ENCODE measurements around the gene SHROOM4. TPM values are rescaled to one million over a fixed set of nuclear protein-coding genes. Genes with fewer than 3 reads are reported as not detected.
A peak's percentile ranks its signal among the peaks of the same experiment; 100 is the strongest.

The SHROOM4 gene
- total RNA-seq, 1 experiment from 2014 or later: not detected

- no peak overlapping the region for H3K4me3 Mint-ChIP-seq (ENCODE audit: unreplicated experiment)
- TF ChIP-seq, protein P1, sequence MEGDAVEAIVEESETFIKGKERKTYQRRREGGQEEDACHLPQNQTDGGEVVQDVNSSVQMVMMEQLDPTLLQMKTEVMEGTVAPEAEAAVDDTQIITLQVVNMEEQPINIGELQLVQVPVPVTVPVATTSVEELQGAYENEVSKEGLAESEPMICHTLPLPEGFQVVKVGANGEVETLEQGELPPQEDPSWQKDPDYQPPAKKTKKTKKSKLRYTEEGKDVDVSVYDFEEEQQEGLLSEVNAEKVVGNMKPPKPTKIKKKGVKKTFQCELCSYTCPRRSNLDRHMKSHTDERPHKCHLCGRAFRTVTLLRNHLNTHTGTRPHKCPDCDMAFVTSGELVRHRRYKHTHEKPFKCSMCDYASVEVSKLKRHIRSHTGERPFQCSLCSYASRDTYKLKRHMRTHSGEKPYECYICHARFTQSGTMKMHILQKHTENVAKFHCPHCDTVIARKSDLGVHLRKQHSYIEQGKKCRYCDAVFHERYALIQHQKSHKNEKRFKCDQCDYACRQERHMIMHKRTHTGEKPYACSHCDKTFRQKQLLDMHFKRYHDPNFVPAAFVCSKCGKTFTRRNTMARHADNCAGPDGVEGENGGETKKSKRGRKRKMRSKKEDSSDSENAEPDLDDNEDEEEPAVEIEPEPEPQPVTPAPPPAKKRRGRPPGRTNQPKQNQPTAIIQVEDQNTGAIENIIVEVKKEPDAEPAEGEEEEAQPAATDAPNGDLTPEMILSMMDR (IDR thresholded peaks at IDR 0.05; ENCODE audit: unreplicated experiment): no peak
- peaks cover 9% of the 10 kb centered on the region for H3K27me3 Mint-ChIP-seq (ENCODE audit: insufficient read depth, unreplicated experiment)
- H3K36me3 Mint-ChIP-seq (ENCODE audit: insufficient read depth, unreplicated experiment): no peaks in the 10 kb centered on the region
- H3K9me3 Mint-ChIP-seq (ENCODE audit: unreplicated experiment): no peaks in the 10 kb centered on the region
- no peaks in the 10 kb centered on the region for H3K4me1 Mint-ChIP-seq (ENCODE audit: insufficient read depth, unreplicated experiment)
- BruUV-seq (replicated peaks): no TSS peak
- DNase-seq (ENCODE audit: unreplicated experiment): no peak
- H3K27ac Mint-ChIP-seq (ENCODE audit: low read depth, unreplicated experiment): no peak overlapping the region
- ChIA-PET CTCF (no interaction called here), POLR2A (no interaction called here)
- intact Hi-C loops (cut with micrococcal nuclease): no loop called here
These were observed 5.0 kb upstream of the SHROOM4 start for GRCh38 chrX:50818986-50819385.

DNA sequence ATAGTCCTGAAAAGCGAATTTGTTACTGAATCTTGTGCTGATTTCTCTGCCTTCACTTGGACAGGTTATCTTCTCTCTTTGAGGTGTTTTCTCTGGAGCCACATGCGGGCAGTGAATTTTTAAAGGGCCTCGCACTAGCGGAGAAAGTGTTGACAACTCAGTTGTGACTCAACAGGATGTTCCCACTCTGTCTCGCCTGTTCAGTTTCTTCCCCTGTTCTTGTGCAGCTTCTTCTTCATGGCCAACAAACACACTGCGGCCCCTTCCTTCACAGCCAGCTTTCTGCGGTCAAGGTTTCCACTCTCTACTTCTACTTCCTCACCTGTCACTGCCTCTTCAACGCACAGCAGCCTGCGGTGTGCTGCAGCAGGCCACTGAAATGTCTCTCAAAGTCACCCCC is 1.1 kb upstream of the SHROOM4 start:
- Mint-ChIP-seq H3K36me3 (ENCODE audit: insufficient read depth, unreplicated experiment) (no peaks in the 10 kb centered on the region), H3K9me3 (ENCODE audit: unreplicated experiment) (no peaks in the 10 kb centered on the region), H3K27me3 (ENCODE audit: insufficient read depth, unreplicated experiment) (peaks cover 21% of the 10 kb centered on the region), H3K4me1 (ENCODE audit: insufficient read depth, unreplicated experiment) (no peaks in the 10 kb centered on the region), H3K27ac (ENCODE audit: low read depth, unreplicated experiment) (no peak overlapping the region), H3K4me3 (ENCODE audit: unreplicated experiment) (no peak overlapping the region)
- no peak for DNase-seq (ENCODE audit: unreplicated experiment)
- no TSS peak for BruUV-seq (replicated peaks)
- TF ChIP-seq, protein P1 (IDR thresholded peaks at IDR 0.05; ENCODE audit: unreplicated experiment): no peak
- CTCF ChIA-PET: interaction anchor here (1.1 kb wide), 1 partner anchor 89 kb away, joined by 4 read pairs; no protein-coding TSS in a partner anchor
- POLR2A ChIA-PET: no interaction called here
- intact Hi-C loops (cut with micrococcal nuclease): no loop called here

GRCh38 chrX:50814701-50815100 is 707 bp upstream of the SHROOM4 start:
- ChIA-PET POLR2A (no interaction called here), CTCF (interaction anchor here (1.1 kb wide), 1 partner anchor 89 kb away, joined by 4 read pairs; no protein-coding TSS in a partner anchor)
- H3K4me1 Mint-ChIP-seq (ENCODE audit: insufficient read depth, unreplicated experiment): no peaks in the 10 kb centered on the region
- no peak overlapping the region for H3K27ac Mint-ChIP-seq (ENCODE audit: low read depth, unreplicated experiment)
- H3K4me3 Mint-ChIP-seq (ENCODE audit: unreplicated experiment): no peak overlapping the region
- no peaks in the 10 kb centered on the region for H3K36me3 Mint-ChIP-seq (ENCODE audit: insufficient read depth, unreplicated experiment)
- H3K27me3 Mint-ChIP-seq (ENCODE audit: insufficient read depth, unreplicated experiment): peaks cover 25% of the 10 kb centered on the region
- no TSS peak for BruUV-seq (replicated peaks)
- TF ChIP-seq, protein P1 (IDR thresholded peaks at IDR 0.05; ENCODE audit: unreplicated experiment): no peak
- DNase-seq (ENCODE audit: unreplicated experiment): no peak
- H3K9me3 Mint-ChIP-seq (ENCODE audit: unreplicated experiment): no peaks in the 10 kb centered on the region
- intact Hi-C loops (cut with micrococcal nuclease): no loop called here

GRCh38 chrX:50812995-50813842 is 775 bp downstream of the SHROOM4 start:
- intact Hi-C loops (cut with micrococcal nuclease): no loop called here
- Mint-ChIP-seq H3K27ac (ENCODE audit: low read depth, unreplicated experiment) (no peak overlapping the region), H3K4me1 (ENCODE audit: insufficient read depth, unreplicated experiment) (no peaks in the 10 kb centered on the region), H3K36me3 (ENCODE audit: insufficient read depth, unreplicated experiment) (no peaks in the 10 kb centered on the region), H3K27me3 (ENCODE audit: insufficient read depth, unreplicated experiment) (peaks cover 34% of the 10 kb centered on the region), H3K4me3 (ENCODE audit: unreplicated experiment) (peak overlapping the region; percentile 62), H3K9me3 (ENCODE audit: unreplicated experiment) (no peaks in the 10 kb centered on the region)
- POLR2A ChIA-PET: interaction anchor here (0.9 kb wide), 1 partner anchor 73 kb away, joined by 3 read pairs; no protein-coding TSS in a partner anchor
- no TSS peak for BruUV-seq (replicated peaks)
- CTCF ChIA-PET: interaction anchor here (0.6 kb wide), 1 partner anchor 52 kb away, joined by 3 read pairs; no protein-coding TSS in a partner anchor
- TF ChIP-seq, protein P1 (IDR thresholded peaks at IDR 0.05; ENCODE audit: unreplicated experiment): no peak
- DNase-seq (ENCODE audit: unreplicated experiment): peak; percentile 26
